Measurements from ENCODE around the gene GCK.

DNA sequence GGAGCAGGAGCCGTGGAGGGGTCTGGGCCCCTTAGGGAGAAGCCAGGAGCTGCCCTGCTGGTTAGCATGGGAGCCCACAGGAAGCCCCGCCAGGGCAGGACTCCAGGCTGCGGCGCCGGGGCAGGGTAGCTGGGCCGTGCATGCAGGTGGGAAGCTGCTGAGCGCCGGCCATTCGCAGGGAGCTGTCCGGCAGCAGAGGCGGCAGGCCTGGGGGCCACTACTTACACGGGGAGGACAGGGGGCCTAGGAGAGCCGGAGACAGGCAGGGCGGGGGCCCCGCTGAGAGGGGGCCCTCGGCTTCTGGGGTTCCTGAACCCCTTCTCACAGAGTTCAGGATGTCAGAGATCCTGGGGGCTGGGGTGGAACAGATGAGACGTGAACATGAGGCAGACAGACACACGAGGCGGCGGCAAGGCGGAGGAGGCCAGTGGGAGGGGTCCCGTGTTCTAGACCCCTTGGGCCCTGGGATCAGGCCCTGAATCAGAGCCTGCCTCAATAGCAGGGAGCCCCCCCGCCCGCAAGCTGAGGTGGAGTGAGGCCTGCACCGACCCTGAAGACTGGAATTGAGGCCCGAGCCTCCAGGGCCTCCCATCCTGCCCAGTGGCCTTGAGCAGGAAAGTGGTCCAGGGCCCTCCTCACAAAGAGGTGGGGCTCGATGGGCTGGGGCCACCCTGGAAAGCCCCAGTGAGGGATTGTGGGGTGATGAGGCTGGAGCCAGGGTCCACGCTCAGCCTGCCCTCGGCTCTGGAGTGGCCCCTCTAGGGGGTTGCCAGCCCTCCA is 39.5 kb upstream of the GCK start:
- TF ChIP-seq POLR2A (IDR thresholded peaks at IDR 0.05), result no peak
- TF ChIP-seq, protein P1, sequence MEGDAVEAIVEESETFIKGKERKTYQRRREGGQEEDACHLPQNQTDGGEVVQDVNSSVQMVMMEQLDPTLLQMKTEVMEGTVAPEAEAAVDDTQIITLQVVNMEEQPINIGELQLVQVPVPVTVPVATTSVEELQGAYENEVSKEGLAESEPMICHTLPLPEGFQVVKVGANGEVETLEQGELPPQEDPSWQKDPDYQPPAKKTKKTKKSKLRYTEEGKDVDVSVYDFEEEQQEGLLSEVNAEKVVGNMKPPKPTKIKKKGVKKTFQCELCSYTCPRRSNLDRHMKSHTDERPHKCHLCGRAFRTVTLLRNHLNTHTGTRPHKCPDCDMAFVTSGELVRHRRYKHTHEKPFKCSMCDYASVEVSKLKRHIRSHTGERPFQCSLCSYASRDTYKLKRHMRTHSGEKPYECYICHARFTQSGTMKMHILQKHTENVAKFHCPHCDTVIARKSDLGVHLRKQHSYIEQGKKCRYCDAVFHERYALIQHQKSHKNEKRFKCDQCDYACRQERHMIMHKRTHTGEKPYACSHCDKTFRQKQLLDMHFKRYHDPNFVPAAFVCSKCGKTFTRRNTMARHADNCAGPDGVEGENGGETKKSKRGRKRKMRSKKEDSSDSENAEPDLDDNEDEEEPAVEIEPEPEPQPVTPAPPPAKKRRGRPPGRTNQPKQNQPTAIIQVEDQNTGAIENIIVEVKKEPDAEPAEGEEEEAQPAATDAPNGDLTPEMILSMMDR (IDR thresholded peaks at IDR 0.05), result no peak

All from heart left ventricle (tissue), 13 donors.